CD1c-positive myeloid dendritic cell (primary cell): ENCODE measurements around the gene NFIB.

Experiments
- DNase-seq: peaks from one replicate; pipeline ENCODE4 v3.0.0-alpha.2; 2016; ENCODE audit errors: extremely low spot score

NFIB gene

GRCh38 chr9:14320271-14321181, 6.6 kb upstream of the NFIB start:
- no peak for DNase-seq

GRCh38 chr9:14318934-14319580, 5.1 kb upstream of the NFIB start:
- DNase-seq = no peak

GRCh38 chr9:14318361-14318760, 4.4 kb upstream of the NFIB start:
- no peak for DNase-seq

GRCh38 chr9:14317667-14318320, 3.9 kb upstream of the NFIB start:
- no peak for DNase-seq

- no peak for DNase-seq
Measured at GRCh38 chr9:14316602-14317300, 2.8 kb upstream of the NFIB start.

- DNase-seq = no peak
Measured at GRCh38 chr9:14315875-14316601, 2.1 kb upstream of the NFIB start.

GRCh38 chr9:14314929-14315874, 1.3 kb upstream of the NFIB start:
- peak; percentile 6 for DNase-seq

- DNase-seq = no peak
Measured at GRCh38 chr9:14314424-14314928, 535 bp upstream of the NFIB start.

GRCh38 chr9:14313378-14313940, 482 bp downstream of the NFIB start:
- DNase-seq = no peak

- DNase-seq = peak; percentile 11
Measured at GRCh38 chr9:14312719-14313377, 1.1 kb downstream of the NFIB start.

GRCh38 chr9:14311956-14312685, 1.8 kb downstream of the NFIB start:
- no peak for DNase-seq

- no peak for DNase-seq
Measured at GRCh38 chr9:14311171-14311949, 2.6 kb downstream of the NFIB start.

GRCh38 chr9:14310311-14310710, 3.6 kb downstream of the NFIB start:
- no peak for DNase-seq

- DNase-seq = no peak
Measured at GRCh38 chr9:14309403-14309802, 4.5 kb downstream of the NFIB start.

- DNase-seq = no peak
Measured at GRCh38 chr9:14308853-14309145, 5.1 kb downstream of the NFIB start.

GRCh38 chr9:14307989-14308852, 5.7 kb downstream of the NFIB start:
- DNase-seq = no peak
